ENCODE data around the gene CBX8.
A peak's percentile ranks its signal among the peaks of the same experiment; 100 is the strongest.

Gene CBX8

DNA sequence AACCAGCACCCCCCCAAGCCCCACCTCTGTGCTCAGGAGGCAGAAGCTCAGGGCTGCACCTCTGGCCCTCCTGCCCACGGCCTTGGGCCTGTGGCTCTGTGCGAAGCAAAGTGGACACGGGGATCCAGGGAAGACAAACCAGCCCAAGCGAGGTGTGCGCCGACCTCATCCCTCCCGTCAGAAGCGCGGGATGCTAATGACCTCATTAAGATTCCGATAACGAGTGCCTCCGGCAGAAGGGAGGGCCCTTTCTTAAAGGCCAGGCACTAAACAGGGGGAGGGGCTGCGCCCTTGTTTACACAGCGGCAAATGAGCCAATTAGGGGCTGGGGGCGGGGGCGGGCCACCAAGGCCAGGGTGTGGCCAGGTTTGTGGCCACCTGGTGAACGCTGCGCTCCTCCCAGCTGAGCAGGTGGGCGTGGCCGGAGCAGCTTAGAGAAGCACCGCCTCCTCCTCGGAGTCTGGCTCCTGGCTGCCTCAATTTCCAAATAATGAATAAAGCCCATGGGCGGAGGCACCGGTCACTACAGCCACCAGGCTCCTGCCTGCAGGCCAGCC is 39.2 kb upstream of the CBX8 start:
- H3K4me1 ChIP-seq, result peaks cover 8% of the 10 kb centered on the region; the same call in 1 of the 2 replicates
- no peak overlapping the region for H3K4me3 ChIP-seq (ENCODE audit: low read depth, low read length)

DNA sequence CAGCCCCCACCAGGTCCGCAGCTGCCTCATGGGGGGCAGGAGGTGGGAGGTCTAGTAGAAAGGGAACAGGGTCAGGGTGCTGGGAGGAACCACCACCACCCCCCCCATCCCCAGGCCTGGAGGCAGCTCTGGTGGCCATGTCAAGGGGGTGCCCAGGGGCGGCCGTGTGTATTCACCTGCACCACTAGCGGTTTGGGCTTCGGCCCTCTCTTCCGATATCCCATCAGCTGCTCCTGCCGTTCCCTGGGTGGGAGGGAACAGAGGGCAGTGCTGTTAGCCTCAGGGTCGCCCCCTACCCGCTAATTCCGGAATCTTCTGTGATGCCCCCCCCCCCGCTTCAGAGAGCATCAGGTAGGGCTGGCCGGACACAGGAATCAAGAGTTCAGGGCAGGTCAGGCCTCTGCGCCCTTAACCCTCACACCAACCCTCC is 38.6 kb upstream of the CBX8 start:
- TF ChIP-seq, protein P1, sequence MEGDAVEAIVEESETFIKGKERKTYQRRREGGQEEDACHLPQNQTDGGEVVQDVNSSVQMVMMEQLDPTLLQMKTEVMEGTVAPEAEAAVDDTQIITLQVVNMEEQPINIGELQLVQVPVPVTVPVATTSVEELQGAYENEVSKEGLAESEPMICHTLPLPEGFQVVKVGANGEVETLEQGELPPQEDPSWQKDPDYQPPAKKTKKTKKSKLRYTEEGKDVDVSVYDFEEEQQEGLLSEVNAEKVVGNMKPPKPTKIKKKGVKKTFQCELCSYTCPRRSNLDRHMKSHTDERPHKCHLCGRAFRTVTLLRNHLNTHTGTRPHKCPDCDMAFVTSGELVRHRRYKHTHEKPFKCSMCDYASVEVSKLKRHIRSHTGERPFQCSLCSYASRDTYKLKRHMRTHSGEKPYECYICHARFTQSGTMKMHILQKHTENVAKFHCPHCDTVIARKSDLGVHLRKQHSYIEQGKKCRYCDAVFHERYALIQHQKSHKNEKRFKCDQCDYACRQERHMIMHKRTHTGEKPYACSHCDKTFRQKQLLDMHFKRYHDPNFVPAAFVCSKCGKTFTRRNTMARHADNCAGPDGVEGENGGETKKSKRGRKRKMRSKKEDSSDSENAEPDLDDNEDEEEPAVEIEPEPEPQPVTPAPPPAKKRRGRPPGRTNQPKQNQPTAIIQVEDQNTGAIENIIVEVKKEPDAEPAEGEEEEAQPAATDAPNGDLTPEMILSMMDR (IDR thresholded peaks at IDR 0.05; ENCODE audit: low read depth, low read length), result no peak
- H3K9me3 ChIP-seq, result peaks cover 3% of the 10 kb centered on the region; the same call in 1 of the 2 replicates
- no peak for DNase-seq
- H3K4me1 ChIP-seq, result peaks cover 8% of the 10 kb centered on the region; the same call in 1 of the 2 replicates
- H3K4me3 ChIP-seq (ENCODE audit: low read depth, low read length), result no peak overlapping the region
- peaks cover 15% of the 10 kb centered on the region for H3K36me3 ChIP-seq
- peaks cover 10% of the 10 kb centered on the region for H3K27me3 ChIP-seq

More for the DNA sequence above, 39.2 kb upstream of the CBX8 start:
- Histone ChIP-seq H3K27me3 (peaks cover 15% of the 10 kb centered on the region), H3K9me3 (peaks cover 3% of the 10 kb centered on the region; the same call in 1 of the 2 replicates), H3K36me3 (peaks cover 15% of the 10 kb centered on the region)
- DNase-seq, result no peak
- TF ChIP-seq, protein P1 (IDR thresholded peaks at IDR 0.05; ENCODE audit: low read depth, low read length), result no peak

DNA sequence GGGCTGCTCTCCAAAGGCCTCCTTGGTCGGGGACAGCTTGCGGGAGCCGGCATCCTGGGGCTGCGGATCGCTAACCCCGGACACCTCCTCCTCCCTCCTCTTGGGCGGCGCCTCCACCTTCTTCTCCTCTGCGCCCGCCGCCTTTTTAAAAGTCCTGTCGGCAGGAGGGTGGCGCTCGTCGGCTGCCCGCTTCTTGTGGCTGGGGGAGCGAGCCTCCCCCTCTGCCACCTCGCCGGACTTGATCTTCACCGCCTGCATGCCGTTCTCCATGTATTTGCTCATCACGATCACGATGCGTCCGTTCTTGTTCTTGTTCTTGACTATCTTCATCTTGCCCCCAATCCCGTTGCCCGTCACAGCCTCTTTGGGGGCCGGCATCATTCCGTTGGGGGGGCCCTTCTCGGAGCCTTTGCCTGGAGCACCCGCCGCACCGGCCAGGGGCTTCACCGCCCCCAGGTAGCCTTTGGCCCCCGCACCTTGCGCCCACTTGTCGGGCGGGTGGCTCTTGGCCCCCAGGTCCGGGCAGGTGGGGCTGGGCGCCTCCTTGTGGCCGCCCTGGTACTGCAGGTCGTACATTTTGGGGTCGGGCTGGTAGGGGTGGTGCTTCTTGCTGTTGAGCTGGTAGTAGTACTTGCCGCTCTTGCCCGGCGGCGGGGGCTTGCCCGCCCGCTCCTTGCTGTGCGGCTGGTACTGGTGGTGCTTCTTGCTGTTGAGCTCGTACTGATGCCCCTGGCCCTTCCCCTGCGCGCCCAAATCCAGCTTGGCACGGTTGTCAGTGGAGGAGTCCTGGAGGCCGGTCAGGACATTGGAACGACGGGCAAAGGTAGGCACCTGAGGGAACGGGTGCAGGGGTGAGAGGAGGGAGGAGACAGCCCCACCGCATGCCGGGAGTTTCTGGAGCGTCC is 37.9 kb upstream of the CBX8 start:
- Histone ChIP-seq H3K9me3 (no peaks in the 10 kb centered on the region), H3K4me1 (peaks cover 8% of the 10 kb centered on the region; the same call in 1 of the 2 replicates), H3K36me3 (peaks cover 15% of the 10 kb centered on the region), H3K27me3 (peaks cover 3% of the 10 kb centered on the region), H3K4me3 (ENCODE audit: low read depth, low read length) (no peak overlapping the region)
- TF ChIP-seq, protein P1 (IDR thresholded peaks at IDR 0.05; ENCODE audit: low read depth, low read length), result peak; percentile 68
- no peak for DNase-seq

DNA sequence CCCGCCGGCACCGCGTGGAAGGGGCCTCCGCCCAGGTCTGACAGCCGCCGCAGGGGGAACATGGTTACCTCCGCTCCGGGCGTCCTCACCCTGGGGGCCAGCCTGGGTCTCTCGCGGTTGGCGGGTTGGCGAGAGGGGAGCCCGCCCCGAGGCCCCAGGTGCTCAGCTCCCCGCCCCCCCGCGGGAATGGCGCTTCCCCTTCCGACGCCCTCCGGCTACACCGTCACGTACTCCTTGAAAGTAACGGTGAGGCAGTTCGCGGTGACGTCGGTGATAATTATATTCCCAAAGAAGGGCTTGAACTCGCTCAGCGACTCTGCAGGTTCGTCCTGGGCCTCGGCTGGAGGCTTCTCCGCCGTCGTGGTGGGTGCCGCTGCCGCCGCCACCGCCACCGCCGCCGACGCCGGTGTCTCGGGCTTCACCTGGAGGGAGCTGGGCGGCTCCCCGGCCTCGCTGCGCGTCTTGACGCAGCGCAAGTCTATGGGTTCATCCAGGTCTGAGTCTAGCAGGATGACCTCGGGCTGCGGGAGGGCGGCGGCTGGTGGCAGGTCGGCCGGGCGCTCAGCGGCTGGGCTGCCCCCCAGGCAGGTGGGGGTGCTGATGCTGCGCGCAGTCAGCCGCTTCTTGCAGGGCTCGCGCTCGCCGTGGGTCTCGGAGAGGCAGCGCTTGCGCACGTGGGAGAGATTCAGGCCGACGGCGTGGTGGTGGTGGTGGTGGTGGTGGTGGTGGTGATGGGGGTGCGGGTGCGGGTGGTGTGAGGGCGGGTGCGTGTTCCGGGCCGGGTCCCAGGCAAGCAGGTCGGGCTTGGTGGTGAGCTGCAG is 37.1 kb upstream of the CBX8 start:
- no peaks in the 10 kb centered on the region for H3K27me3 ChIP-seq

DNA sequence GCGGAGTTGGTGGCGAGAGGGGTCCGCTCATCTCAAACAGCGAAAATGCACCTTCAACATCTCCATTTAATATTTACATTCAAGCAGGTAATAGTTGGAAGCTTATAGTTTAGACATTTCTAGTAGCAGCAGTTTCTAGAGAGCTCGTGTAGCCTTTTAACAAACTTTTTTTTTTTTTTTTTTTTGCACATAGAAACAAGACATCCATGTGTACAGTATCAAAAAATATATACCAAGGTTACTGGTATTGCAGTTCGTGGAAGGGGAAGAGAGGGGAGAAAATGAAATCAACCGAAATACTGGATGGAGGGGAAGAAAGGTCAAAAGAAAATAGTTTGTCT is 36.2 kb upstream of the CBX8 start:
- no peak for DNase-seq
- H3K27me3 ChIP-seq, result no peaks in the 10 kb centered on the region
- H3K36me3 ChIP-seq, result peaks cover 15% of the 10 kb centered on the region
- TF ChIP-seq, protein P1 (IDR thresholded peaks at IDR 0.05; ENCODE audit: low read depth, low read length), result no peak
- H3K4me3 ChIP-seq (ENCODE audit: low read depth, low read length), result no peak overlapping the region
- peaks cover 11% of the 10 kb centered on the region; the same call in 1 of the 2 replicates for H3K4me1 ChIP-seq
- H3K9me3 ChIP-seq, result no peaks in the 10 kb centered on the region

More for the DNA sequence above, 37.1 kb upstream of the CBX8 start:
- TF ChIP-seq, protein P1 (IDR thresholded peaks at IDR 0.05; ENCODE audit: low read depth, low read length), result no peak
- peaks cover 15% of the 10 kb centered on the region for H3K36me3 ChIP-seq
- H3K9me3 ChIP-seq, result no peaks in the 10 kb centered on the region
- peaks cover 10% of the 10 kb centered on the region; the same call in 1 of the 2 replicates for H3K4me1 ChIP-seq
- no peak for DNase-seq
- no peak overlapping the region for H3K4me3 ChIP-seq (ENCODE audit: low read depth, low read length)

All from BE2C (cell line).